UCSD-AML1 (cell line): ENCODE results near the gene EMILIN1.

Experiments
- DNase-seq: peaks from one replicate; lab custom pipeline; 2025; ENCODE audit not compliant: unreplicated experiment; lab: John Stamatoyannopoulos, UW

EMILIN1 gene

DNA sequence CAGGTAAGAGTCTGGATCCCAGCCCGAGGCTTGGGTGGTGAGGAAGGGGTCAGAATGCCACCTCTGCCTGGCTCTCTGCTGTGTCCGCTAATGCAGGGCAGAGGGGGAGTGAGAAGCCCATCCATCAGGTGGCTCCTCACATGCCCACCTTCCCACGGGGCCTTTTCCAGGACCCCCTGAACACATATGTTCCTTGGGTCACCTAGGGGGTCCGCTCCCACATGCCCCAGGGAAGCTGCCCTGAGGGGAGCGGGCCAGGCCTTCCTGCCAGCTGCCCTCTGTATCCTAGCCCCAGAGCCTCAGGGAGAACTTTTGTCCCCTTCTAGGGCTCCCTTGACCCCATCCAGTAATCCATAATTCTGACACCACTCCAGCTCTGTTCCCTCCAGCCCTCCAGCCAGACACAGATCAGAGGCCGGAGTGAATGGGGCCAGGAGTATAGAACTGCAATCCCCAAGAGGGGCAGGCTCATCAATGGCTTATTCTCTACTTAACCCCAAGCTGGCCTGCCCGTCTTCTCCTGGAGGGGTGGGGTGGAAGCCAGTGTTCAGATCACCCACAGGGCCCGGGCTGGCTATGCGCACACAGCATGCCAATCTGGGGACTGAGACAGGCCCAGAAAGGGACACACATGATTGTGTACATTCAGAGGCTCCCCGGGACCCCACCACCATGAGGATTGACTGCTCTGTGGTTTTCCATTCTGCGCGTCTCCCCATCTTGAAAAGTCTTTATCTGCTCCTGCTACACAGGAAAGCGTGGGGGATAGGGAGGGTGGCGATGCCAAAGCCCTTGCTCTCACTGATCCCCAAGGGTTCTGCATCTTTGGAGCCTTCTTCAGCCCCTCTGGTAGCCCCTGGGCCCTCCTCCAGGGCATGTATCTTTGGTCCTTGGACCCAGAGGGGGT lies 1.1 kb downstream of the EMILIN1 start:
- peak; percentile 36 for DNase-seq

DNA sequence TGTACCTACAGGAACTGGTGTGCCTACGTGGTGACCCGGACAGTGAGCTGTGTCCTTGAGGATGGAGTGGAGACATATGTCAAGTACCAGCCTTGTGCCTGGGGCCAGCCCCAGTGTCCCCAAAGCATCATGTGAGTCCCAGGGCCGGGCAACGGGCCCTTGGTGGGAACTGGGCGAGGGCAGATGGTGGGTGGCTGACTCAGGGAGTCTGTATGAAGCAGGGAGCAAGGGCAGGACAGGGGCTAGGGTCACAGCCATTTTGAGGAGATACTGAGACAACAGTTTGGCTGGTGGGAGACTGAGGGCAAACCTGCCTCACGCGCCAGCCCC lies 1.7 kb downstream of the EMILIN1 start:
- DNase-seq, result no peak

DNA sequence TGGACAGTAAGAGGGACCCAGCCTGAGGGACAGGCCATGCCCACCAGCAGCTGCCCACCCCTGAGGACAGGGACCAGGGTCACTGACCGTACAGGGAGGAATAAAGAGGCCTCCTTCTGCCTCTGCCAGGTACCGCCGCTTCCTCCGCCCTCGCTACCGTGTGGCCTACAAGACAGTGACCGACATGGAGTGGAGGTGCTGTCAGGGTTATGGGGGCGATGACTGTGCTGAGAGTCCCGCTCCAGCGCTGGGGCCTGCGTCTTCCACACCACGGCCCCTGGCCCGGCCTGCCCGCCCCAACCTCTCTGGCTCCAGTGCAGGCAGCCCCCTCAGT lies 2.2 kb downstream of the EMILIN1 start:
- DNase-seq, result no peak

DNA sequence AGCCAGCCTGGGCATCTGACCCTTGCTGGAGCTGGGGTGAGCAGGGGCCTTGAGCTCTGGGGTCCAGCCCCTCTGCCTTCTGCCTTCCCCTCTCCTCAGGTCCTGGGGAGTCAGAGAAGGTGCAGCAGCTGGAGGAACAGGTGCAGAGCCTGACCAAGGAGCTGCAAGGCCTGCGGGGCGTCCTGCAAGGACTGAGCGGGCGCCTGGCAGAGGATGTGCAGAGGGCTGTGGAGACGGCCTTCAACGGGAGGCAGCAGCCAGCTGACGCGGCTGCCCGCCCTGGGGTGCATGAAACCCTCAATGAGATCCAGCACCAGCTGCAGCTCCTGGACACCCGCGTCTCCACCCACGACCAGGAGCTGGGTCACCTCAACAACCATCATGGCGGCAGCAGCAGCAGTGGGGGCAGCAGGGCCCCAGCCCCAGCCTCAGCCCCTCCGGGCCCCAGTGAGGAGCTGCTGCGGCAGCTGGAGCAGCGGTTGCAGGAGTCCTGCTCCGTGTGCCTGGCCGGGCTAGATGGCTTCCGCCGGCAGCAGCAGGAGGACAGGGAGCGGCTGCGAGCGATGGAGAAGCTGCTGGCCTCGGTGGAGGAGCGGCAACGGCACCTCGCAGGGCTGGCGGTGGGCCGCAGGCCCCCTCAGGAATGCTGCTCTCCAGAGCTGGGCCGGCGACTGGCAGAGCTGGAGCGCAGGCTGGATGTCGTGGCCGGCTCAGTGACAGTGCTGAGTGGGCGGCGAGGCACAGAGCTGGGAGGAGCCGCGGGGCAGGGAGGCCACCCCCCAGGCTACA lies 3.8 kb downstream of the EMILIN1 start:
- DNase-seq, result no peak

DNA sequence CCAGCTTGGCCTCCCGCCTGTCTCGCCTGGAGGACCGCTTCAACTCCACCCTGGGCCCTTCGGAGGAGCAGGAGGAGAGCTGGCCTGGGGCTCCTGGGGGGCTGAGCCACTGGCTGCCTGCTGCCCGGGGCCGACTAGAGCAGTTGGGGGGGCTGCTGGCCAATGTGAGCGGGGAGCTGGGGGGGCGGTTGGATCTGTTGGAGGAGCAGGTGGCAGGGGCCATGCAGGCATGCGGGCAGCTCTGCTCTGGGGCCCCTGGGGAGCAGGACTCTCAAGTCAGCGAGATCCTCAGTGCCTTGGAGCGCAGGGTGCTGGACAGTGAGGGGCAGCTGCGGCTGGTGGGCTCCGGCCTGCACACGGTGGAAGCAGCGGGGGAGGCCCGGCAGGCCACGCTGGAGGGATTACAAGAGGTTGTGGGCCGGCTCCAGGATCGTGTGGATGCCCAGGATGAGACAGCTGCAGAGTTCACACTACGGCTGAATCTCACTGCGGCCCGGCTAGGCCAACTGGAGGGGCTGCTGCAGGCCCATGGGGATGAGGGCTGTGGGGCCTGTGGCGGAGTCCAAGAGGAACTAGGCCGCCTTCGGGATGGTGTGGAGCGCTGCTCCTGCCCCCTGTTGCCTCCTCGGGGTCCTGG lies 4.5 kb downstream of the EMILIN1 start:
- no peak for DNase-seq

DNA sequence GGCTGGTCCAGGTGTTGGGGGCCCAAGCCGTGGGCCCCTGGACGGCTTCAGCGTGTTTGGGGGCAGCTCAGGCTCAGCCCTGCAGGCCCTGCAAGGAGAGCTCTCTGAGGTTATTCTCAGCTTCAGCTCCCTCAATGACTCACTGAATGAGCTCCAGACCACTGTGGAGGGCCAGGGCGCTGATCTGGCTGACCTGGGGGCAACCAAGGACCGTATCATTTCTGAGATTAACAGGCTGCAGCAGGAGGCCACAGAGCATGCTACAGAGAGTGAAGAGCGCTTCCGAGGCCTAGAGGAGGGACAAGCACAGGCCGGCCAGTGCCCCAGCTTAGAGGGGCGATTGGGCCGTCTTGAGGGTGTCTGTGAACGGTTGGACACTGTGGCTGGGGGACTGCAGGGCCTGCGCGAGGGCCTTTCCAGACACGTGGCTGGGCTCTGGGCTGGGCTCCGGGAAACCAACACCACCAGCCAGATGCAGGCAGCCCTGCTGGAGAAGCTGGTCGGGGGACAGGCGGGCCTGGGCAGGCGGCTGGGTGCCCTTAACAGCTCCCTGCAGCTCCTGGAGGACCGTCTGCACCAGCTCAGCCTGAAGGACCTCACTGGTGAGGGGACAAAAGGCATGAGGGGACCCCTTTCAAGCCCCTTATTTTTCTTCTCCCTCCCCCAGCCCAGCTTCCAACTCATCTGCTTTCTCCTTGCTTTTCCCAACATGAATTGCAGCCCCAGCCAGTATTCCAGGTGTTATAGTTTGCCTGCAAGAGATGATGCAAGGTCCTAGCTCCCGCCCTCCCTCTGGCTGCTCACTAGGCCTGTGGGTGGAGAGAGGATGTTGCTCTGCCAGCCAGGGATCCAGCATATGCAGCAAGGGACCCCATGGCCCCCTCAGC lies 5.2 kb downstream of the EMILIN1 start:
- DNase-seq, result peak; percentile 31

DNA sequence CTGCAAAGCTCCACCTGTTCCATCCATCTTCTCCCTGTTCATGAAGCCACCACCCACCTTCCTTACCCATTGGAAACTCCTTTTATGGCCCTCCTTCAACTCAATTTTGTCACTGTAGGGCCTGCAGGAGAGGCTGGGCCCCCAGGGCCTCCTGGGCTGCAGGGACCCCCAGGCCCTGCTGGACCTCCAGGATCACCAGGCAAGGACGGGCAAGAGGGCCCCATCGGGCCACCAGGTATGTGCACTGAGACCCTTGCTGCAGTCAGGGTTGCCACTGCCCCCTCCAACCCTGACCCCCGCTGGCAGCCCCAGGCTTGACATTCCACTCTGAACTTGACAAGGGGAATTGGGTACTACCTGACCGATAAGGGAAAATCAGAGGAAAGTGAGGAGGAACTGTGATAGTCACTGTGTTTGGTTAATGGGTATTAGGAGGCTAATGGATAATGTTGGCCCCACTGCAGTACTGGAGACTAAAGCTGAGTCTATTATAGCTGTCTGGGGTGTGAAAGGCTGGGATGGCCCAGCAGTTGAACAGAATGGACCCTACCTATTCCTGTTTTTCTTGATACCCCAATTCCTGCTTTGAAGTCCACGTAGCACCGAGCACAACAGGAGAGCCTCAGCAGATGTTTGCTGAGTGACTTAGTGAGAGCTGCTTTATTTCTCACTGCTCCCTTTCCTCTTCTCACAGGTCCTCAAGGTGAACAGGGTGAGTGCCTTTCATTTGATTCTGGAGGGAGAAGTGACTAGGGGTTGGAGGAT lies 6.1 kb downstream of the EMILIN1 start:
- DNase-seq, result no peak

DNA sequence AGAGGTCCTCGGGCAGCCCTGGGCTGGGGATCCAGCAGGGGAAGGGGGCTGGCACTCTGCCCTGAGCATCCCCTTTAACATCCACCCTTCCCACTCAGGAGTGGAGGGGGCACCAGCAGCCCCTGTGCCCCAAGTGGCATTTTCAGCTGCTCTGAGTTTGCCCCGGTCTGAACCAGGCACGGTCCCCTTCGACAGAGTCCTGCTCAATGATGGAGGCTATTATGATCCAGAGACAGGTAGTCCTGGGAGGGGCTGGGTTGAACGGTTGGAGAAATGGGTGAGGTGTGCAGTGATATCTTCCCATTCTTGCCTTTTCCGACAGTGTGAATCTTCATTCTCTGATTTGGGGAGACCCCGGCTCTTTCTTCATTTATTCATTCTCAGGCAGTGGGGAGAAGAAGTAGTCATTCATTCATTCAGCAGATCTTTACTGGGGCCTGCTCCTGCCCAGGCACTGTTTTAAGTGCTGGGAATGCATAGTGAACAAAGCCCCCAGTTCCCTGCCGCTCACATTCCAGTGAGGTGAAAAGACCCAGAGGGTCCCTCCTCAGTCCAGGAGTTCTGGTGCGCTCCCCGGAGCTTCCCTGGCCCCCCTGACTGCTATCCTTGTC lies 6.8 kb downstream of the EMILIN1 start:
- no peak for DNase-seq

DNA sequence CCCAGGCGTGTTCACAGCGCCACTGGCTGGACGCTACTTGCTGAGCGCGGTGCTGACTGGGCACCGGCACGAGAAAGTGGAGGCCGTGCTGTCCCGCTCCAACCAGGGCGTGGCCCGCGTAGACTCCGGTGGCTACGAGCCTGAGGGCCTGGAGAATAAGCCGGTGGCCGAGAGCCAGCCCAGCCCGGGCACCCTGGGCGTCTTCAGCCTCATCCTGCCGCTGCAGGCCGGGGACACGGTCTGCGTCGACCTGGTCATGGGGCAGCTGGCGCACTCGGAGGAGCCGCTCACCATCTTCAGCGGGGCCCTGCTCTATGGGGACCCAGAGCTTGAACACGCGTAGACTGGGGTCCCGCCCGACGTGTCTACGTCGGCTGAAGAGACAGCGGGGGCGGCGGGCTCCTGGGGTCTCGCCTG lies 7.3 kb downstream of the EMILIN1 start:
- DNase-seq, result peak; percentile 54

DNA sequence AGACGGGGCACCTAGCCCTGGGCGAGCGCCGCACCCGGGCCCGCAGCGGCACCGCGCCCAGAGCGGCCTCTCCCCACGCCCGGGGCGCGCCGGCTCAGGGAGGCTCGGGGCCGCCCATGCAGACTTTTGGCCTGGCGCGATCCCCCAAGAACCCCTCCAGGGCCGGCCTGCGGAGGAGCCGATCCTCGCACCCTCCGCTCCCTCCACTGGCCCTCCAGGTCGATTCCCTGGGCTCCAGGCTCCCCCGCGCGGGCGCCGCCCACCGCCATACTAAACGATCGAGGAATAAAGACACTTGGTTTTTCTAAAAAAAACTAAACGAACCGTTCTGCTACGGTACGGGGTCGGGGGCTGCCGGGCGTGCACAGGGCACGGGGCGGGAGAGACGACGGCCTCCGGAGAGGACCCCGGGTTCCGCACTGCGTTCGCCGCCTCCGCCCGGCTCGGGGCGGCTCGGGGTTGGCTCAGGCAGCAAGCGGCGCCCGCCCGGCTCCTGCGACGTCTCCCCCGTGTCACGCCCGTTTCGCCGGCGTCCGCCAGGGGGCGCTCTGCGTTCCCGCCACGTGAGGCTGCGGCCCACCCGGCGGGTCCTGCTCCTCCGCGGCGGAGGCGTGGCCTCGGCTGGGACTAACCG lies 7.8 kb downstream of the EMILIN1 start:
- DNase-seq, result peak; percentile 96

DNA sequence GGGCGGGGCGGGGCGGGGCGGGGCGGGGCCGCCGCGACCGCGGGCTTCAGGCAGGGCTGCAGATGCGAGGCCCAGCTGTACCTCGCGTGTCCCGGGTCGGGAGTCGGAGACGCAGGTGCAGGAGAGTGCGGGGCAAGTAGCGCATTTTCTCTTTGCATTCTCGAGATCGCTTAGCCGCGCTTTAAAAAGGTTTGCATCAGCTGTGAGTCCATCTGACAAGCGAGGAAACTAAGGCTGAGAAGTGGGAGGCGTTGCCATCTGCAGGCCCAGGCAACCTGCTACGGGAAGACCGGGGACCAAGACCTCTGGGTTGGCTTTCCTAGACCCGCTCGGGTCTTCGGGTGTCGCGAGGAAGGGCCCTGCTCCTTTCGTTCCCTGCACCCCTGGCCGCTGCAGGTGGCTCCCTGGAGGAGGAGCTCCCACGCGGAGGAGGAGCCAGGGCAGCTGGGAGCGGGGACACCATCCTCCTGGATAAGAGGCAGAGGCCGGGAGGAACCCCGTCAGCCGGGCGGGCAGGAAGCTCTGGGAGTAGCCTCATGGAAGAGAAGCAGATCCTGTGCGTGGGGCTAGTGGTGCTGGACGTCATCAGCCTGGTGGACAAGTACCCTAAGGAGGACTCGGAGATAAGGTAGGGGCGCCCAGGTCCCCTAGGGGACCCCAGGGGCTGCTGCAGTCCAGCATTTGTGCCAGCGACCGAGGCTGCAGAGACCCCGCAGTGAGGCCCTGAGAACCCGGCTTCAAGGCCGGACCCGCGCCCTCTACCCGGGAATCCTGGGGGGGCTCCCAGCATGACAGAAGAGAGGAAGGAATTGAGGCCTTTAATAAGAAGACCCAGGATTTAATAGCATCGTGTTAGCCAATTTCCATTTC lies 8.5 kb downstream of the EMILIN1 start, which contains the start of gene KHK:
Gene KHK (plus strand): TSS at position 49 of the 870 bp plus-strand sequence. CDS start 488 bp downstream, at position 537.
- DNase-seq, result no peak

DNA sequence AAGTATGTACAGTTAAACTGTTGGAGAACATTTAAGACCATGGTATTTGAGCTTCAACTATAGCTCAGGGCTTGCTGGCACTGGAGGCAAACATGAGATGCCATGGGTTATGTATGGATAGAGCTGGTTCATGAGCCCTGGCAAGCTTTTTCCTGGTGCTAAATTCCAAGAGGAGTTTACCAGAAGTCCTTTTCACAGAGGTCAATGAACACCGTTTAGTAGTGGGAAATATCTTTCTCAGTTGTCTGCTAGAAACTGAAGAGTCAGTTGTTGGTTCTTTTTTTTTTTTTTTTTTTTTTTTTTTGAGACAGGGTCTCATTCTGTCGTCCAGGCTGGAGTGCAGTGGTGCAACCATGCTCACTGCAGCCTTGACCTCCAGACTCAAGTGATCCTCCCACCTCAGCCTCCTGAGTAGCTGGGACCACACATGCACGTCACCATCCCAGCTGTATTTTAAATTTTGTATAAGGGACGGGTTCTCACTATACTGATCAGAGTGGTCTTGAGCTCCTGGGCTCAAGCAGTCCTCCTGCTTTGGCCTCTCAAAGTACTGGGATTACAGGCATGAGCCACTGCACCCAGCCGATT lies 9.5 kb downstream of the EMILIN1 start:
- no peak for DNase-seq

DNA sequence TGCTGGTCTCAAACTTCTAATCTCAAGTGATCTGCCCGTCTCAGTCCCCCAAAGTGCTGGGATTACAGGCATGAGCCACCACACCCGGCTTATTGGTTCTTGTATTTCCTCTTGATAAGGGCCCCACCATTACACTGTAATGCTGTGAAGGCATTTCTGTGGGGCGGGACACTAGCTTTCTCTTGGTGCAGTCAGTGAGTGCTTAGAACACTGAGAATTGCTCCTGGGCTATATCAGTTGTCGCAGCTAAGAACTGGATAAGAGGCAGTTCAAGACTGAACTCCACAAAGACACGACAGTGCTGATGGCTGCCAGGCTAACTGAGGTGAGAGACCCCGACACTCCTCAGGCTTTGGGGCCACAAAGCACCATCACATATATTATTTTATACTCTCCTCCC lies 10.2 kb downstream of the EMILIN1 start:
- no peak for DNase-seq

DNA sequence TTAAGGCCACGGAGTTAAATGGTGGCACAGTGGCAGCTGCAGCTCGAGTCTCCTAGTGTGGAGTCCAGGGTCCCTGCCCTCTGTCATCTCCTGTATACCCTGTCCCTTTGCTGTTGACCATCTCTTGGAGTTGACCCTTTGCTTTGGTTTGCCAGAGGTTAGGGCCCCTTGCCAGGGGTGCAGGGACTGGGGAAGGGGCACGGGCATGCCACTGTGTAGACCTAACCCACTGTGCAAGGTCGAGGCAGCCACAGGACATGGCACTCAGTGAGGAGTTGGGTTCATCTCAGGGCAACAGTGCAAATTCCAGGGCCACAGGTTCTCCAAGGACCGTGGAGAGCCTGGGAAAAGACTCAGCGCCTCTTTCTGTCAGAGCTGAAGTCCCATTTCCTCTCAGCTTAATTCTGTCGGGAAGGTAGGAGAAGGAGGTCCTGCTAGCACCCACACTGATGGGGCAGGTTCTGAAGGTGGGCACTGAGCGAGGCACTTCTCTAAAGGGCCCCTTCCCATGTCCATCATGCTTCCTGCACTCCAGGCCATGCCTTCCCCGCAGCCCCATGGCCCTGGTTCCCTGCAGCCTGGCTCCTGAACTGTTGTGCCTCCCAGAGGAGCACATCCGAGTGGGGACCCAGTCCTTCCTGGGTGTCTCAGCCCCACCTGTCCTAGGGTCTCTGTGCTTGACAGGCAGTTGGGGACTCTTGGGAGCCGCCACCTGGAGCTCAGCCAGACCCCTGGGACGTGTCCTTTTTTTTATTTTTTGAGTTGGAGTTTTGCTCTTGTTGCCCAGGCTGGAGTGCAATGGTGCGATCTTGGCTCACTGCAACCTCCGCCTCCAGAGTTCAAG lies 10.9 kb downstream of the EMILIN1 start:
- no peak for DNase-seq

DNA sequence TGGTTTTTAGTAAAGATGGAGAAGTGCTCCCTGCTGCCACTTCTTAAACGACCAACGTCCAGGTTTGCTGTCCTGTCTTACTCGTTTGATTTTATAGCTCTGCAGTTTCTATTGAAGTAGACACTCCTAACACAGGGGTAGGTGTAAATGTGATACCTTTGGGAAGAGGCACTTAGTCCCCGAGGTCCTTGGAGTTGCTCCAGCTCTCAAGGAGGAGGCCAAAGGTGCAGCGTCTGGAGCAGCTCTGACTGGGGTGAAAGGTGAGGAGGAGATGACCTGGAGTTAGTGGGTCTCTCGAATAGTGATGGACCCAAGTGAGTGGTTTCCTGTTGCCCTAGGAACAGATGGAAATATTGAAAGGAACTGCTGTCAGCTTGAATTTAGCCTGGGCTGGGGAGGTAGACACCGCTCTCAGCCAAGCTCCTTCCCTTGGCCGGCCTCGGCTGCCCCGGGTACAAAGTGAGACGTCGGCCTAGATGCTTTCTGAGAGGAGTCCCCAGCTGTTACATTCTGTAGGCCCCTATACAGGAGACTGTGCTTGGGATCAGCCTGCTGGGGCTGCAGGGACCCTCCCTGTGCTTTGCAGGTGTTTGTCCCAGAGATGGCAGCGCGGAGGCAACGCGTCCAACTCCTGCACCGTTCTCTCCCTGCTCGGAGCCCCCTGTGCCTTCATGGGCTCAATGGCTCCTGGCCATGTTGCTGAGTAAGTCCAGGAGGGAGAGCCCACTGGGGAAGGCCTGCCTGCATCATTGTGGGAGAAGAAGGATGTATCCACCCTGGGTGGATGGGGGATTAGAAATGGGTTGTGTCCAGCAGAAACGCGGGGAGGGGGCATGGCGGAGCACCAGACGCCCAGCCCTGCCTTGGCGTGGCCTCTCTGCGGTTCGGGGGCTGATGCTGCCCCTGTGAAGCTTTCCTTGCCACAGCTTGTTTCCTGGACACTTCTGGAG lies 13.6 kb downstream of the EMILIN1 start:
- no peak for DNase-seq
